ENCODE results near the gene KNCN. TPM values are rescaled to one million over a fixed set of nuclear protein-coding genes. Genes with fewer than 3 reads are reported as not detected.

KNCN gene
- total and polyA plus RNA-seq, 2 donors (not counting 1 experiment from before 2014, with no cell fraction given), result not detected

- H3K27me3 Mint-ChIP-seq, result no peaks in the 10 kb centered on the region
- no peak for TF ChIP-seq CTCF (IDR thresholded peaks at IDR 0.05)
- TF ChIP-seq EZH2 (IDR thresholded peaks at IDR 0.05; ENCODE audit: borderline replicate concordance, insufficient read depth, low read depth, low read length, poor library complexity, severe bottlenecking), result no peak
- POLR2A ChIA-PET, result no interaction called here
- Histone ChIP-seq H3K36me3 (replicated peaks in 1 of 2; ENCODE audit: control extremely low read depth in 1 of 2, control insufficient read depth in 1 of 2, extremely low read depth in 1 of 2, insufficient read depth in 2 of 2, low read length in 1 of 2) (peaks cover 0 to 54% of the 10 kb centered on the region in 2 experiments), H3K9me3 (ENCODE audit: control extremely low read depth in 1 of 3, control insufficient read depth in 2 of 3, insufficient read depth in 1 of 3, low read length in 2 of 3) (no peaks in the 10 kb centered on the region), H4K20me1 (ENCODE audit: control insufficient read depth, insufficient read depth, low read length, poor library complexity, severe bottlenecking) (no peaks in the 10 kb centered on the region), H3K4me1 (ENCODE audit: control insufficient read depth in 2 of 2, insufficient read depth in 2 of 2, low read length in 2 of 2) (no peaks in the 10 kb centered on the region), H3K79me2 (ENCODE audit: control insufficient read depth, insufficient read depth, low read length) (no peaks in the 10 kb centered on the region), H3K27ac (ENCODE audit: low read length in 2 of 2) (no peak overlapping the region), H3K9ac (ENCODE audit: low read length) (no peak overlapping the region), H2AFZ (ENCODE audit: insufficient read depth, low read depth, low read length, poor library complexity, severe bottlenecking) (no peak overlapping the region), H3K4me3 (ENCODE audit: control extremely low read depth in 1 of 5, extremely low read depth in 1 of 5, insufficient read depth in 1 of 5, low read depth in 2 of 5, low read length in 4 of 5) (no peak overlapping the region), H3K4me2 (replicated peaks; ENCODE audit: low read depth, low read length, poor library complexity, severe bottlenecking) (no peak overlapping the region), H3K27me3 (replicated peaks in 1 of 4; ENCODE audit: control extremely low read depth in 1 of 4, control insufficient read depth in 3 of 4, insufficient read depth in 4 of 4, low read length in 3 of 4) (no peaks in the 10 kb centered on the region)
- intact Hi-C loops (cut with micrococcal nuclease), result no loop called here
- no peak overlapping the region for H3K27ac Mint-ChIP-seq
- no peaks in the 10 kb centered on the region for H3K9me3 Mint-ChIP-seq (ENCODE audit: insufficient read depth)
- CTCF ChIA-PET, result no interaction called here
- DNase-seq, result no peak
- no peak for ATAC-seq (ENCODE audit: low read depth)
- WGBS (ENCODE audit: insufficient coverage), result 100% methylated on average over 5 of the region's 6 CpGs
- H3K4me1 Mint-ChIP-seq, result no peaks in the 10 kb centered on the region
- no peak overlapping the region for H3K4me3 Mint-ChIP-seq
Measured at GRCh38 chr1:46576596-46576995, 25.1 kb upstream of the KNCN start.

GRCh38 chr1:46575778-46576177 is 24.3 kb upstream of the KNCN start:
- Histone ChIP-seq H2AFZ (ENCODE audit: insufficient read depth, low read depth, low read length, poor library complexity, severe bottlenecking) (no peak overlapping the region), H3K79me2 (ENCODE audit: control insufficient read depth, insufficient read depth, low read length) (no peaks in the 10 kb centered on the region), H3K4me2 (replicated peaks; ENCODE audit: low read depth, low read length, poor library complexity, severe bottlenecking) (no peak overlapping the region), H3K27me3 (replicated peaks in 1 of 4; ENCODE audit: control extremely low read depth in 1 of 4, control insufficient read depth in 3 of 4, insufficient read depth in 4 of 4, low read length in 3 of 4) (no peaks in the 10 kb centered on the region), H3K27ac (ENCODE audit: low read length in 2 of 2) (no peak overlapping the region), H4K20me1 (ENCODE audit: control insufficient read depth, insufficient read depth, low read length, poor library complexity, severe bottlenecking) (no peaks in the 10 kb centered on the region), H3K9ac (ENCODE audit: low read length) (no peak overlapping the region), H3K9me3 (ENCODE audit: control extremely low read depth in 1 of 3, control insufficient read depth in 2 of 3, insufficient read depth in 1 of 3, low read length in 2 of 3) (no peaks in the 10 kb centered on the region), H3K4me3 (ENCODE audit: control extremely low read depth in 1 of 5, extremely low read depth in 1 of 5, insufficient read depth in 1 of 5, low read depth in 2 of 5, low read length in 4 of 5) (no peak overlapping the region), H3K4me1 (ENCODE audit: control insufficient read depth in 2 of 2, insufficient read depth in 2 of 2, low read length in 2 of 2) (no peaks in the 10 kb centered on the region), H3K36me3 (replicated peaks in 1 of 2; ENCODE audit: control extremely low read depth in 1 of 2, control insufficient read depth in 1 of 2, extremely low read depth in 1 of 2, insufficient read depth in 2 of 2, low read length in 1 of 2) (peaks cover 0 to 54% of the 10 kb centered on the region in 2 experiments)
- POLR2A ChIA-PET, result no interaction called here
- no peak overlapping the region for H3K4me3 Mint-ChIP-seq
- H3K4me1 Mint-ChIP-seq, result no peaks in the 10 kb centered on the region
- TF ChIP-seq EZH2 (IDR thresholded peaks at IDR 0.05; ENCODE audit: borderline replicate concordance, insufficient read depth, low read depth, low read length, poor library complexity, severe bottlenecking), result no peak
- no peak for TF ChIP-seq CTCF (IDR thresholded peaks at IDR 0.05)
- 100% methylated on average over 1 of the region's 3 CpGs for WGBS (ENCODE audit: insufficient coverage)
- no peak overlapping the region for H3K27ac Mint-ChIP-seq
- DNase-seq (no peak), ATAC-seq (ENCODE audit: low read depth) (no peak)
- H3K9me3 Mint-ChIP-seq (ENCODE audit: insufficient read depth), result no peaks in the 10 kb centered on the region
- CTCF ChIA-PET, result no interaction called here
- H3K27me3 Mint-ChIP-seq, result no peaks in the 10 kb centered on the region
- intact Hi-C loops (cut with micrococcal nuclease), result no loop called here
